ENCODE data around the gene CLCF1.
"Not testable (repeated sequence)": the region's sequence is repeated elsewhere in the genome, so short reads cannot be mapped to it uniquely, and the experiment has no call there.

Gene CLCF1

GRCh38 chr11:67408437-67409200, 35.2 kb upstream of the CLCF1 start:
- no peak for DNase-seq (ENCODE audit: low read depth)

- DNase-seq (ENCODE audit: low read depth) = no peak
These were observed 34.3 kb upstream of the CLCF1 start for GRCh38 chr11:67407688-67408163.

GRCh38 chr11:67406969-67407687, 33.7 kb upstream of the CLCF1 start:
- no peak for DNase-seq (ENCODE audit: low read depth)

GRCh38 chr11:67406420-67406968, 33.1 kb upstream of the CLCF1 start:
- no peak for DNase-seq (ENCODE audit: low read depth)

- DNase-seq (ENCODE audit: low read depth) = no peak
These were observed 32.4 kb upstream of the CLCF1 start for GRCh38 chr11:67405688-67406339.

- DNase-seq (ENCODE audit: low read depth) = no peak
These were observed 31.8 kb upstream of the CLCF1 start for GRCh38 chr11:67405196-67405567.

GRCh38 chr11:67404515-67405195, 31.3 kb upstream of the CLCF1 start:
- no peak for DNase-seq (ENCODE audit: low read depth)

GRCh38 chr11:67403085-67403484, 29.7 kb upstream of the CLCF1 start:
- DNase-seq (ENCODE audit: low read depth) = not testable (repeated sequence)

- DNase-seq (ENCODE audit: low read depth) = not testable (repeated sequence)
These were observed 28.9 kb upstream of the CLCF1 start for GRCh38 chr11:67402192-67402839.

GRCh38 chr11:67401495-67402191, 28.2 kb upstream of the CLCF1 start, which contains the start of gene PPP1CA:
Gene PPP1CA (minus strand): TSS chr11:67401858. CDS start chr11:67401782, 76 bp downstream.
- DNase-seq (ENCODE audit: low read depth) = peak; percentile 93

GRCh38 chr11:67400942-67401494, 27.6 kb upstream of the CLCF1 start:
- no peak for DNase-seq (ENCODE audit: low read depth)

GRCh38 chr11:67400251-67400941, 27.0 kb upstream of the CLCF1 start:
- no peak for DNase-seq (ENCODE audit: low read depth)

- no peak for DNase-seq (ENCODE audit: low read depth)
These were observed 25.5 kb upstream of the CLCF1 start for GRCh38 chr11:67398661-67399563.

- no peak for DNase-seq (ENCODE audit: low read depth)
These were observed 24.7 kb upstream of the CLCF1 start for GRCh38 chr11:67397986-67398660.

- no peak for DNase-seq (ENCODE audit: low read depth)
These were observed 24.1 kb upstream of the CLCF1 start for GRCh38 chr11:67397536-67397935.

GRCh38 chr11:67396587-67397389, 23.4 kb upstream of the CLCF1 start:
- DNase-seq (ENCODE audit: low read depth) = no peak

- no peak for DNase-seq (ENCODE audit: low read depth)
These were observed 22.8 kb upstream of the CLCF1 start for GRCh38 chr11:67396259-67396581.

All from activated T-cell treated with anti-CD3 and anti-CD28 coated beads for 48 hours (primary cell).